GM21515 (cell line): ENCODE data around the gene TSPAN10.

Experiments used
- ATAC-seq: cut with Tn5 transposase; IDR thresholded peaks from one replicate; pipeline ENCODE4 v1.9.1; 2021; ENCODE audit not compliant: unreplicated experiment

The TSPAN10 gene

GRCh38 chr17:81631482-81631881, 5.5 kb upstream of the TSPAN10 start:
- no peak for ATAC-seq

GRCh38 chr17:81635431-81635830, 1.6 kb upstream of the TSPAN10 start:
- ATAC-seq: no peak

GRCh38 chr17:81635973-81636504, 957 bp upstream of the TSPAN10 start:
- ATAC-seq: no peak

GRCh38 chr17:81638683-81639082, 1.7 kb downstream of the TSPAN10 start:
- ATAC-seq: no peak

- ATAC-seq: no peak
Observed at GRCh38 chr17:81640011-81640410, 3.0 kb downstream of the TSPAN10 start.

GRCh38 chr17:81641825-81642489, 5.0 kb downstream of the TSPAN10 start:
- ATAC-seq: no peak

- no peak for ATAC-seq
Observed at GRCh38 chr17:81644496-81644895, 7.5 kb downstream of the TSPAN10 start.

GRCh38 chr17:81644976-81645952, 8.3 kb downstream of the TSPAN10 start:
- no peak for ATAC-seq

- ATAC-seq: no peak
Observed at GRCh38 chr17:81646869-81647600, 10.0 kb downstream of the TSPAN10 start.

- no peak for ATAC-seq
Observed at GRCh38 chr17:81647640-81648012, 10.6 kb downstream of the TSPAN10 start.

GRCh38 chr17:81648013-81648706, 11.2 kb downstream of the TSPAN10 start:
- ATAC-seq: no peak

GRCh38 chr17:81648707-81649085, 11.7 kb downstream of the TSPAN10 start:
- no peak for ATAC-seq

GRCh38 chr17:81650951-81651350, 14.0 kb downstream of the TSPAN10 start:
- no peak for ATAC-seq

- ATAC-seq: no peak
Observed at GRCh38 chr17:81651692-81652091, 14.7 kb downstream of the TSPAN10 start.

- ATAC-seq: no peak
Observed at GRCh38 chr17:81652906-81653771, 16.1 kb downstream of the TSPAN10 start.

GRCh38 chr17:81655378-81656117, 18.6 kb downstream of the TSPAN10 start:
- ATAC-seq: no peak

GRCh38 chr17:81656118-81656743, 19.2 kb downstream of the TSPAN10 start, which contains the start of gene PDE6G:
Gene PDE6G (minus strand): TSS chr17:81656542. CDS start chr17:81653305, 3,237 bp downstream.
- no peak for ATAC-seq

GRCh38 chr17:81656835-81657234, 19.8 kb downstream of the TSPAN10 start:
- ATAC-seq: no peak
